ENCODE data around the gene AKAP6. TPM values are rescaled to one million over a fixed set of nuclear protein-coding genes. Genes with fewer than 3 reads are reported as not detected.

The AKAP6 gene
- total and polyA plus RNA-seq, 4 donors: 0.42 to 3.2 (median 1.7) TPM

- Histone ChIP-seq H3K9me3 (ENCODE audit: control insufficient read depth in 4 of 4, low read length in 3 of 4) (no peaks in the 10 kb centered on the region), H3K27ac (ENCODE audit: low read depth in 1 of 2, low read length in 2 of 2) (no peak overlapping the region), H3K9ac (ENCODE audit: low read depth in 1 of 2, low read length in 2 of 2) (no peak overlapping the region), H3K27me3 (ENCODE audit: control insufficient read depth in 4 of 4, insufficient read depth in 4 of 4, low read length in 3 of 4) (no peaks in the 10 kb centered on the region), H3K4me1 (ENCODE audit: control insufficient read depth in 4 of 4, insufficient read depth in 4 of 4, low read length in 3 of 4) (peaks cover 0 to 4% (median 1%) of the 10 kb centered on the region in 4 donors), H3K36me3 (ENCODE audit: control insufficient read depth in 4 of 4, insufficient read depth in 3 of 4, low read depth in 1 of 4, low read length in 3 of 4) (no peaks in the 10 kb centered on the region), H3K4me3 (ENCODE audit: low read depth in 1 of 3, low read length in 3 of 3) (no peak overlapping the region)
- no peak for TF ChIP-seq FOXA2 (IDR thresholded peaks at IDR 0.05)
- TF ChIP-seq, protein P1, sequence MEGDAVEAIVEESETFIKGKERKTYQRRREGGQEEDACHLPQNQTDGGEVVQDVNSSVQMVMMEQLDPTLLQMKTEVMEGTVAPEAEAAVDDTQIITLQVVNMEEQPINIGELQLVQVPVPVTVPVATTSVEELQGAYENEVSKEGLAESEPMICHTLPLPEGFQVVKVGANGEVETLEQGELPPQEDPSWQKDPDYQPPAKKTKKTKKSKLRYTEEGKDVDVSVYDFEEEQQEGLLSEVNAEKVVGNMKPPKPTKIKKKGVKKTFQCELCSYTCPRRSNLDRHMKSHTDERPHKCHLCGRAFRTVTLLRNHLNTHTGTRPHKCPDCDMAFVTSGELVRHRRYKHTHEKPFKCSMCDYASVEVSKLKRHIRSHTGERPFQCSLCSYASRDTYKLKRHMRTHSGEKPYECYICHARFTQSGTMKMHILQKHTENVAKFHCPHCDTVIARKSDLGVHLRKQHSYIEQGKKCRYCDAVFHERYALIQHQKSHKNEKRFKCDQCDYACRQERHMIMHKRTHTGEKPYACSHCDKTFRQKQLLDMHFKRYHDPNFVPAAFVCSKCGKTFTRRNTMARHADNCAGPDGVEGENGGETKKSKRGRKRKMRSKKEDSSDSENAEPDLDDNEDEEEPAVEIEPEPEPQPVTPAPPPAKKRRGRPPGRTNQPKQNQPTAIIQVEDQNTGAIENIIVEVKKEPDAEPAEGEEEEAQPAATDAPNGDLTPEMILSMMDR (IDR thresholded peaks at IDR 0.05; ENCODE audit: low read depth, low read length, missing input control): no peak
- TF ChIP-seq, protein P2, sequence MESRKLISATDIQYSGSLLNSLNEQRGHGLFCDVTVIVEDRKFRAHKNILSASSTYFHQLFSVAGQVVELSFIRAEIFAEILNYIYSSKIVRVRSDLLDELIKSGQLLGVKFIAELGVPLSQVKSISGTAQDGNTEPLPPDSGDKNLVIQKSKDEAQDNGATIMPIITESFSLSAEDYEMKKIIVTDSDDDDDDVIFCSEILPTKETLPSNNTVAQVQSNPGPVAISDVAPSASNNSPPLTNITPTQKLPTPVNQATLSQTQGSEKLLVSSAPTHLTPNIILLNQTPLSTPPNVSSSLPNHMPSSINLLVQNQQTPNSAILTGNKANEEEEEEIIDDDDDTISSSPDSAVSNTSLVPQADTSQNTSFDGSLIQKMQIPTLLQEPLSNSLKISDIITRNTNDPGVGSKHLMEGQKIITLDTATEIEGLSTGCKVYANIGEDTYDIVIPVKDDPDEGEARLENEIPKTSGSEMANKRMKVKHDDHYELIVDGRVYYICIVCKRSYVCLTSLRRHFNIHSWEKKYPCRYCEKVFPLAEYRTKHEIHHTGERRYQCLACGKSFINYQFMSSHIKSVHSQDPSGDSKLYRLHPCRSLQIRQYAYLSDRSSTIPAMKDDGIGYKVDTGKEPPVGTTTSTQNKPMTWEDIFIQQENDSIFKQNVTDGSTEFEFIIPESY (IDR thresholded peaks at IDR 0.05): no peak
- no peak for TF ChIP-seq EGR1 (IDR thresholded peaks at IDR 0.05; ENCODE audit: low read depth in 2 of 2)
- no peak for TF ChIP-seq FOXA1 (IDR thresholded peaks at IDR 0.05)
- 91% methylated on average over 4 of the region's 4 CpGs for WGBS
- DNase-seq (ENCODE audit: low spot score): no peak
Measured at GRCh38 chr14:32623300-32624093, 294.4 kb downstream of the AKAP6 start.

DNA sequence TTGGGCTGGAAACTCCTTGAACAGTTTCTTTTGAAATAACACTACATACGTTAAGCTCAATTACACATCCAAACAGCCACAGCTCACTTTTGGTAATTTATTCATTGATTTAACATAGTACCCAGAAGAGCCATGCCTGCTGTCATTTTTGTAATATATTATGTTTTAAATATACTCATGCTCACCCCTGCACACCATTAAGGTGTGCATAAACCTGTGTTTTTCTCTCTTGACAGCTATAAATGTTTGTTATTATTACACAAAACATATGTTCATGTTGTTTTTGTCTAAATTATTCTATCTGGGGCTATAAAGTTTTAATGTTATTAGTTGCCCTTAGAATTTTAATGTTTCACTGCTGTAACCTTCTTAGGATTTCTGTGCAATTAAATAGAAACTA, 296.1 kb downstream of the AKAP6 start:
- no peak overlapping the region for H3K9ac ChIP-seq (ENCODE audit: low read depth in 1 of 2, low read length in 2 of 2)
- H3K9me3 ChIP-seq (ENCODE audit: control insufficient read depth in 4 of 4, low read length in 3 of 4): no peaks in the 10 kb centered on the region
- 99% methylated on average over 1 of the region's 1 CpG for WGBS

More for the DNA sequence above, 296.1 kb downstream of the AKAP6 start:
- peaks cover 0 to 3% (median 1%) of the 10 kb centered on the region in 4 donors for H3K4me1 ChIP-seq (ENCODE audit: control insufficient read depth in 4 of 4, insufficient read depth in 4 of 4, low read length in 3 of 4)
- H3K4me3 ChIP-seq (ENCODE audit: low read depth in 1 of 3, low read length in 3 of 3): no peak overlapping the region
- no peak overlapping the region for H3K27ac ChIP-seq (ENCODE audit: low read depth in 1 of 2, low read length in 2 of 2)
- TF ChIP-seq, protein P3, sequence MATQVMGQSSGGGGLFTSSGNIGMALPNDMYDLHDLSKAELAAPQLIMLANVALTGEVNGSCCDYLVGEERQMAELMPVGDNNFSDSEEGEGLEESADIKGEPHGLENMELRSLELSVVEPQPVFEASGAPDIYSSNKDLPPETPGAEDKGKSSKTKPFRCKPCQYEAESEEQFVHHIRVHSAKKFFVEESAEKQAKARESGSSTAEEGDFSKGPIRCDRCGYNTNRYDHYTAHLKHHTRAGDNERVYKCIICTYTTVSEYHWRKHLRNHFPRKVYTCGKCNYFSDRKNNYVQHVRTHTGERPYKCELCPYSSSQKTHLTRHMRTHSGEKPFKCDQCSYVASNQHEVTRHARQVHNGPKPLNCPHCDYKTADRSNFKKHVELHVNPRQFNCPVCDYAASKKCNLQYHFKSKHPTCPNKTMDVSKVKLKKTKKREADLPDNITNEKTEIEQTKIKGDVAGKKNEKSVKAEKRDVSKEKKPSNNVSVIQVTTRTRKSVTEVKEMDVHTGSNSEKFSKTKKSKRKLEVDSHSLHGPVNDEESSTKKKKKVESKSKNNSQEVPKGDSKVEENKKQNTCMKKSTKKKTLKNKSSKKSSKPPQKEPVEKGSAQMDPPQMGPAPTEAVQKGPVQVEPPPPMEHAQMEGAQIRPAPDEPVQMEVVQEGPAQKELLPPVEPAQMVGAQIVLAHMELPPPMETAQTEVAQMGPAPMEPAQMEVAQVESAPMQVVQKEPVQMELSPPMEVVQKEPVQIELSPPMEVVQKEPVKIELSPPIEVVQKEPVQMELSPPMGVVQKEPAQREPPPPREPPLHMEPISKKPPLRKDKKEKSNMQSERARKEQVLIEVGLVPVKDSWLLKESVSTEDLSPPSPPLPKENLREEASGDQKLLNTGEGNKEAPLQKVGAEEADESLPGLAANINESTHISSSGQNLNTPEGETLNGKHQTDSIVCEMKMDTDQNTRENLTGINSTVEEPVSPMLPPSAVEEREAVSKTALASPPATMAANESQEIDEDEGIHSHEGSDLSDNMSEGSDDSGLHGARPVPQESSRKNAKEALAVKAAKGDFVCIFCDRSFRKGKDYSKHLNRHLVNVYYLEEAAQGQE (IDR thresholded peaks at IDR 0.05): no peak
- no peak for TF ChIP-seq GABPA (IDR thresholded peaks at IDR 0.05 in 1 of 2, conservative IDR thresholded peaks at IDR 0.05 in 1 of 2)
- TF ChIP-seq HNF4A (conservative IDR thresholded peaks at IDR 0.05): no peak
- no peaks in the 10 kb centered on the region for H3K36me3 ChIP-seq (ENCODE audit: control insufficient read depth in 4 of 4, insufficient read depth in 3 of 4, low read depth in 1 of 4, low read length in 3 of 4)
- H3K27me3 ChIP-seq (ENCODE audit: control insufficient read depth in 4 of 4, insufficient read depth in 4 of 4, low read length in 3 of 4): no peaks in the 10 kb centered on the region
- DNase-seq (ENCODE audit: low spot score): no peak
